HG03139 (cell line): ENCODE results near the gene SERPINA1.

Experiments used
- ATAC-seq: cut with Tn5 transposase; IDR thresholded peaks from one replicate; pipeline ENCODE4 v1.9.1; 2021; ENCODE audit not compliant: unreplicated experiment

The SERPINA1 gene

GRCh38 chr14:94398182-94398479, 9.7 kb upstream of the SERPINA1 start:
- no peak for ATAC-seq

- no peak for ATAC-seq
Measured at GRCh38 chr14:94397289-94398181, 9.1 kb upstream of the SERPINA1 start.

GRCh38 chr14:94396628-94397225, 8.3 kb upstream of the SERPINA1 start:
- ATAC-seq: no peak

- ATAC-seq: no peak
Measured at GRCh38 chr14:94395888-94396574, 7.6 kb upstream of the SERPINA1 start.

- ATAC-seq: no peak
Measured at GRCh38 chr14:94395282-94395887, 7.0 kb upstream of the SERPINA1 start.

GRCh38 chr14:94394581-94395207, 6.3 kb upstream of the SERPINA1 start:
- no peak for ATAC-seq

GRCh38 chr14:94394025-94394493, 5.7 kb upstream of the SERPINA1 start:
- no peak for ATAC-seq

GRCh38 chr14:94393474-94393873, 5.1 kb upstream of the SERPINA1 start:
- no peak for ATAC-seq

- no peak for ATAC-seq
Measured at GRCh38 chr14:94392510-94392935, 4.1 kb upstream of the SERPINA1 start.

- ATAC-seq: no peak
Measured at GRCh38 chr14:94391281-94391975, 3.0 kb upstream of the SERPINA1 start.

GRCh38 chr14:94390372-94391086, 2.1 kb upstream of the SERPINA1 start:
- no peak for ATAC-seq

GRCh38 chr14:94389731-94390371, 1.4 kb upstream of the SERPINA1 start:
- no peak for ATAC-seq

GRCh38 chr14:94389104-94389469, 685 bp upstream of the SERPINA1 start:
- ATAC-seq: no peak

- no peak for ATAC-seq
Measured at GRCh38 chr14:94388027-94388383, 397 bp downstream of the SERPINA1 start.

- no peak for ATAC-seq
Measured at GRCh38 chr14:94387051-94388026, 1.1 kb downstream of the SERPINA1 start.

- ATAC-seq: no peak
Measured at GRCh38 chr14:94386085-94387031, 2.0 kb downstream of the SERPINA1 start.

- ATAC-seq: no peak
Measured at GRCh38 chr14:94385553-94386057, 2.8 kb downstream of the SERPINA1 start.
